Keratinocyte (primary cell): Measurements from ENCODE around the gene PRDM10.

Experiments
- EZH2 ChIP-seq: IDR thresholded peaks from one replicate; pipeline ENCODE4 v1.6.1; 2012; ENCODE audit warnings: inconsistent platforms, mild to moderate bottlenecking, low read length, moderate library complexity
- TF ChIP-seq, protein P1 (sequence below), 3 experiments: IDR thresholded peaks in 1 of 3; conservative IDR thresholded peaks in 1 of 3; optimal IDR thresholded peaks in 1 of 3; 2 replicates in 2 of 3; 3 replicates in 1 of 3; pipeline versions ENCODE3 to v1.5.1; 2011; ENCODE audit warnings: low read length in 3 of 3, mild to moderate bottlenecking in 3 of 3, moderate library complexity in 2 of 3, control low read depth in 1 of 3, inconsistent platforms in 1 of 3; ENCODE audit not compliant: insufficient read depth in 2 of 3; ENCODE audit errors: extremely low read depth in 1 of 3

DNA sequence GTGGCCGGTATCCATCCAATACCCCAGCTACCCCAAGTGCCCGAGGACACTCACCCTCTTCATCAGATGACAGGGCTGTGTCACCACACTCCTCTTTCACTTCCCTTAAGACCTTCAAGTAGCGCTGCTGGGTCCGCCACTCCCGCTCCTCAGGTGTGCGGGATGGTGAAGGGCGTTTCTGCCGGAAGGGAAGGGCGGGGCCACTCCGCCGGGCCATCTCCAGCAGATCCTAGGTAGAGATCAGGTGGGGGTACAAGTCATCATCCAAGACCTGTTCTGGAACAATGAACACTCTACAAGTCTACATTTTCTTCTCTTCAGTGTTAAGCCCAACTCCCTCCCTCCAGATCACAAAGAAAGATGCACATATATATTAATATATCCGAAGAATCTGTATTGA lies 117.3 kb downstream of the PRDM10 start:
- TF ChIP-seq, protein P1, sequence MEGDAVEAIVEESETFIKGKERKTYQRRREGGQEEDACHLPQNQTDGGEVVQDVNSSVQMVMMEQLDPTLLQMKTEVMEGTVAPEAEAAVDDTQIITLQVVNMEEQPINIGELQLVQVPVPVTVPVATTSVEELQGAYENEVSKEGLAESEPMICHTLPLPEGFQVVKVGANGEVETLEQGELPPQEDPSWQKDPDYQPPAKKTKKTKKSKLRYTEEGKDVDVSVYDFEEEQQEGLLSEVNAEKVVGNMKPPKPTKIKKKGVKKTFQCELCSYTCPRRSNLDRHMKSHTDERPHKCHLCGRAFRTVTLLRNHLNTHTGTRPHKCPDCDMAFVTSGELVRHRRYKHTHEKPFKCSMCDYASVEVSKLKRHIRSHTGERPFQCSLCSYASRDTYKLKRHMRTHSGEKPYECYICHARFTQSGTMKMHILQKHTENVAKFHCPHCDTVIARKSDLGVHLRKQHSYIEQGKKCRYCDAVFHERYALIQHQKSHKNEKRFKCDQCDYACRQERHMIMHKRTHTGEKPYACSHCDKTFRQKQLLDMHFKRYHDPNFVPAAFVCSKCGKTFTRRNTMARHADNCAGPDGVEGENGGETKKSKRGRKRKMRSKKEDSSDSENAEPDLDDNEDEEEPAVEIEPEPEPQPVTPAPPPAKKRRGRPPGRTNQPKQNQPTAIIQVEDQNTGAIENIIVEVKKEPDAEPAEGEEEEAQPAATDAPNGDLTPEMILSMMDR (optimal IDR thresholded peaks at IDR 0.05 in 1 of 3, IDR thresholded peaks at IDR 0.05 in 1 of 3, conservative IDR thresholded peaks at IDR 0.05 in 1 of 3; ENCODE audit: extremely low read depth in 1 of 3, insufficient read depth in 2 of 3, low read length in 3 of 3): no peak
- TF ChIP-seq EZH2: no peak
